CD4-positive, alpha-beta T cell treated with Interleukin-17A for 4 hours (primary cell): Measurements from ENCODE around the gene MLH3.
"Not testable (repeated sequence)": the region's sequence is repeated elsewhere in the genome, so short reads cannot be mapped to it uniquely, and the experiment has no call there.

Experiments used
- DNase-seq: peaks from one replicate; pipeline ENCODE4 v3.0.0-alpha.2; 2020; ENCODE audit warnings: mixed read lengths

Gene MLH3

GRCh38 chr14:75023108-75023507, 28.2 kb downstream of the MLH3 start:
- no peak for DNase-seq

- peak; percentile 12 for DNase-seq
Measured at GRCh38 chr14:75022655-75023054, 28.6 kb downstream of the MLH3 start.

- no peak for DNase-seq
Measured at GRCh38 chr14:75018694-75019093, 32.6 kb downstream of the MLH3 start.

GRCh38 chr14:75016815-75017214, 34.5 kb downstream of the MLH3 start:
- no peak for DNase-seq

GRCh38 chr14:75015496-75015895, 35.8 kb downstream of the MLH3 start:
- DNase-seq, result no peak

- DNase-seq, result no peak
Measured at GRCh38 chr14:75013290-75013689, 38.0 kb downstream of the MLH3 start.

GRCh38 chr14:75011356-75011994, 39.8 kb downstream of the MLH3 start:
- no peak for DNase-seq

GRCh38 chr14:75010472-75011093, 40.7 kb downstream of the MLH3 start:
- DNase-seq, result no peak

GRCh38 chr14:75009176-75009575, 42.1 kb downstream of the MLH3 start:
- DNase-seq, result no peak

GRCh38 chr14:75005357-75005756, 45.9 kb downstream of the MLH3 start:
- DNase-seq, result no peak

- DNase-seq, result peak; percentile 3
Measured at GRCh38 chr14:75003250-75004027, 47.8 kb downstream of the MLH3 start.

GRCh38 chr14:75002392-75003249, 48.6 kb downstream of the MLH3 start, which contains the start of gene EIF2B2:
TSS of gene EIF2B2 (plus strand) at chr14:75002921. CDS start at chr14:75002991, 70 bp downstream.
- peak; percentile 99 for DNase-seq

- DNase-seq, result no peak
Measured at GRCh38 chr14:75001899-75002298, 49.4 kb downstream of the MLH3 start.

- no peak for DNase-seq
Measured at GRCh38 chr14:75001261-75001660, 50.0 kb downstream of the MLH3 start.

GRCh38 chr14:74995781-74996180, 55.5 kb downstream of the MLH3 start:
- DNase-seq, result not testable (repeated sequence)

- not testable (repeated sequence) for DNase-seq
Measured at GRCh38 chr14:74994182-74994581, 57.1 kb downstream of the MLH3 start.

- no peak for DNase-seq
Measured at GRCh38 chr14:74988993-74989392, 62.3 kb downstream of the MLH3 start.

GRCh38 chr14:74988131-74988530, 63.1 kb downstream of the MLH3 start:
- no peak for DNase-seq

- DNase-seq, result no peak
Measured at GRCh38 chr14:74985806-74986205, 65.5 kb downstream of the MLH3 start.

- DNase-seq, result no peak
Measured at GRCh38 chr14:74985028-74985310, 66.3 kb downstream of the MLH3 start.

GRCh38 chr14:74984236-74985027, 66.8 kb downstream of the MLH3 start:
- DNase-seq, result no peak

GRCh38 chr14:74983343-74983742, 67.9 kb downstream of the MLH3 start:
- no peak for DNase-seq
